Astrocyte (in vitro differentiated cells and primary cell): ENCODE results near the gene LEMD2. TPM values are rescaled to one million over a fixed set of nuclear protein-coding genes. Genes with fewer than 3 reads are reported as not detected.

Source experiments
- DNase-seq: peaks from one replicate; pipeline ENCODE4 v3.0.0-alpha.2; 2010; ENCODE audit warnings: low read depth
- FAIRE-seq: peaks from 2 replicates; lab custom pipeline; 2011; peaks lifted over from hg19 to GRCh38; lab: Jason Lieb, UNC
- H2AFZ ChIP-seq: 2 replicates; pipeline ENCODE4 v1.6.0; 2012; ENCODE audit warnings: low read depth, low read length, inconsistent platforms
- H3K27ac ChIP-seq: 2 replicates; pipeline ENCODE4 v1.5.1; 2011; ENCODE audit warnings: low read depth, low read length, inconsistent platforms
- H3K27me3 ChIP-seq: 2 replicates; pipeline ENCODE4 v1.6.0; 2011; ENCODE audit warnings: low read length, inconsistent platforms; ENCODE audit not compliant: insufficient read depth
- H3K36me3 ChIP-seq: 2 replicates; pipeline ENCODE4 v1.5.1; 2011; ENCODE audit warnings: low read length, inconsistent platforms; ENCODE audit not compliant: insufficient read depth
- H3K4me1 ChIP-seq: 2 replicates; pipeline ENCODE4 v1.5.1; 2011; ENCODE audit warnings: low read length, inconsistent platforms; ENCODE audit not compliant: insufficient read depth
- H3K4me2 ChIP-seq: 2 replicates; pipeline ENCODE4 v1.6.0; 2012; ENCODE audit warnings: low read length, inconsistent platforms
- H3K4me3 ChIP-seq: 2 replicates; pipeline ENCODE4 v1.5.1; 2011; ENCODE audit warnings: low read depth, mild to moderate bottlenecking, low read length, inconsistent platforms; ENCODE audit not compliant: insufficient read depth
- H3K79me2 ChIP-seq: 2 replicates; pipeline ENCODE4 v1.6.0; 2012; ENCODE audit warnings: mild to moderate bottlenecking, low read length, inconsistent platforms; ENCODE audit not compliant: insufficient read depth
- H3K9ac ChIP-seq: 2 replicates; pipeline ENCODE4 v1.6.0; 2012; ENCODE audit warnings: mild to moderate bottlenecking, low read length, inconsistent platforms
- H3K9me3 ChIP-seq: 2 replicates; pipeline ENCODE4 v1.5.1; 2012; ENCODE audit warnings: low read depth, mild to moderate bottlenecking, low read length, inconsistent platforms; ENCODE audit not compliant: insufficient read depth
- H4K20me1 ChIP-seq: 2 replicates; pipeline ENCODE4 v1.6.0; 2012; ENCODE audit warnings: low read length, inconsistent platforms; ENCODE audit not compliant: insufficient read depth
- H3K27ac Mint-ChIP-seq: one replicate; pipeline ENCODE4 v1.8.0; 2021; ENCODE audit warnings: mild to moderate bottlenecking, mixed read lengths; ENCODE audit not compliant: unreplicated experiment
- H3K27me3 Mint-ChIP-seq: one replicate; pipeline ENCODE4 v1.8.0; 2021; ENCODE audit warnings: low read depth, mixed read lengths; ENCODE audit not compliant: unreplicated experiment
- H3K36me3 Mint-ChIP-seq: one replicate; pipeline ENCODE4 v1.8.0; 2021; ENCODE audit warnings: low read depth, mixed read lengths; ENCODE audit not compliant: unreplicated experiment
- H3K4me1 Mint-ChIP-seq: one replicate; pipeline ENCODE4 v1.8.0; 2021; ENCODE audit warnings: low read depth, mixed read lengths; ENCODE audit not compliant: unreplicated experiment
- H3K4me3 Mint-ChIP-seq: one replicate; pipeline ENCODE4 v1.8.0; 2021; ENCODE audit warnings: mild to moderate bottlenecking, moderate library complexity, mixed read lengths; ENCODE audit not compliant: unreplicated experiment
- H3K9me3 Mint-ChIP-seq: one replicate; pipeline ENCODE4 v1.8.0; 2021; ENCODE audit warnings: mild to moderate bottlenecking, mixed read lengths; ENCODE audit not compliant: unreplicated experiment
- EZH2 ChIP-seq: IDR thresholded peaks from 2 replicates; pipeline ENCODE4 v1.6.1; 2012; ENCODE audit warnings: mild to moderate bottlenecking, low read length, inconsistent platforms; ENCODE audit not compliant: insufficient read depth
- total RNA-seq: library from RNA; stranded (reverse); gene quantifications from 2 replicates; pipeline ENCODE4 v1.2.1, GENCODE V29; 2021
- TF ChIP-seq, protein P1 (sequence below): IDR thresholded peaks from 2 replicates; pipeline ENCODE4 v1.5.1; 2011; ENCODE audit warnings: low read depth, mild to moderate bottlenecking, inconsistent platforms, low read length, moderate library complexity; ENCODE audit not compliant: insufficient read depth

The LEMD2 gene
- total RNA-seq, 1 donor from 2014 or later: 62.2 TPM

DNA sequence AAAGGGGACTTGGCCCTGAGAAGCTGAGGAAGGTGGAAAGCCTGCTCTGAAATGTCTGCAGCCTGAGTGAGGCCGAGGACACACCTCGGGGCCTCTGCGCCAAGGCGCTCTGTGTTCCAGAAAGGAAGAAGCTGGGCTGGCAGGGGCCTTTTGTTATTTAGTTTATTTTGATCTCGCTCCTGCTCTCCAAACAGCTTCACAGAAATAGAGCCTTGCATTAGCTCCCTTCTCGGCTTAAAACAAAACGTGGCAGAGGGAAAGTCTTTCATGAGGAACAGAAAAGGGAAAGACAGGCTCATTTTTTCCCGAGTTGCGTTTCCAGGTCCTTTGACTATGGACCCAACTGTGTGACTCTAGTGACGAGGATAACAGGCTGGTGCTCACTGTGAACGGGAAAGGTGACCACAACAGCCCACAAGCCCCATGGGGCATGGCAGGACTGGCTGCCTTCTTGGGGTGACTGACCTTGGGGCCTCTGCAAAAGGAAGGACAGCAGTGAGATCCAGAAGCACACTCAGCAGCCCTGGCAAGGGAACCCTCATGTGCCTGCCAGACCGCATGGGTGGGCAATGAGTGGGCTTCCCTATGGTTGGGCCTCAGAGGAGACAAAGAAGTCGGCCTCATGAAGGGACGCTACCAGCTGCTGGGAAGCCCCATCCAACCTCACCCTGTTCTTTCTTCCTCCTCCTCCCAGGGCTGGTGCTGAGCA lies 18.7 kb downstream of the LEMD2 start:
- H3K36me3 Mint-ChIP-seq: peaks cover 9% of the 10 kb centered on the region
- no peak overlapping the region for H2AFZ ChIP-seq
- FAIRE-seq: no peak
- peak overlapping the region; percentile 92 for H3K27ac Mint-ChIP-seq
- peak overlapping the region; percentile 84 for H3K27ac ChIP-seq
- no peak for DNase-seq
- TF ChIP-seq, protein P1, sequence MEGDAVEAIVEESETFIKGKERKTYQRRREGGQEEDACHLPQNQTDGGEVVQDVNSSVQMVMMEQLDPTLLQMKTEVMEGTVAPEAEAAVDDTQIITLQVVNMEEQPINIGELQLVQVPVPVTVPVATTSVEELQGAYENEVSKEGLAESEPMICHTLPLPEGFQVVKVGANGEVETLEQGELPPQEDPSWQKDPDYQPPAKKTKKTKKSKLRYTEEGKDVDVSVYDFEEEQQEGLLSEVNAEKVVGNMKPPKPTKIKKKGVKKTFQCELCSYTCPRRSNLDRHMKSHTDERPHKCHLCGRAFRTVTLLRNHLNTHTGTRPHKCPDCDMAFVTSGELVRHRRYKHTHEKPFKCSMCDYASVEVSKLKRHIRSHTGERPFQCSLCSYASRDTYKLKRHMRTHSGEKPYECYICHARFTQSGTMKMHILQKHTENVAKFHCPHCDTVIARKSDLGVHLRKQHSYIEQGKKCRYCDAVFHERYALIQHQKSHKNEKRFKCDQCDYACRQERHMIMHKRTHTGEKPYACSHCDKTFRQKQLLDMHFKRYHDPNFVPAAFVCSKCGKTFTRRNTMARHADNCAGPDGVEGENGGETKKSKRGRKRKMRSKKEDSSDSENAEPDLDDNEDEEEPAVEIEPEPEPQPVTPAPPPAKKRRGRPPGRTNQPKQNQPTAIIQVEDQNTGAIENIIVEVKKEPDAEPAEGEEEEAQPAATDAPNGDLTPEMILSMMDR: no peak
- no peak for TF ChIP-seq EZH2
- peaks cover 8% of the 10 kb centered on the region for H3K36me3 ChIP-seq
- peaks cover 7% of the 10 kb centered on the region for H3K27me3 Mint-ChIP-seq
- peak overlapping the region; percentile 70 for H3K9ac ChIP-seq
- H3K27me3 ChIP-seq: no peaks in the 10 kb centered on the region
- no peak overlapping the region for H3K4me3 ChIP-seq
- peaks cover 9% of the 10 kb centered on the region for H4K20me1 ChIP-seq
- H3K79me2 ChIP-seq: no peaks in the 10 kb centered on the region
- H3K4me3 Mint-ChIP-seq: no peak overlapping the region
- peaks cover 4% of the 10 kb centered on the region for H3K9me3 ChIP-seq
- peaks cover 38% of the 10 kb centered on the region for H3K4me1 Mint-ChIP-seq
- H3K4me2 ChIP-seq: peak overlapping the region; percentile 79
- peaks cover 7% of the 10 kb centered on the region for H3K9me3 Mint-ChIP-seq
- H3K4me1 ChIP-seq: peaks cover 30% of the 10 kb centered on the region

DNA sequence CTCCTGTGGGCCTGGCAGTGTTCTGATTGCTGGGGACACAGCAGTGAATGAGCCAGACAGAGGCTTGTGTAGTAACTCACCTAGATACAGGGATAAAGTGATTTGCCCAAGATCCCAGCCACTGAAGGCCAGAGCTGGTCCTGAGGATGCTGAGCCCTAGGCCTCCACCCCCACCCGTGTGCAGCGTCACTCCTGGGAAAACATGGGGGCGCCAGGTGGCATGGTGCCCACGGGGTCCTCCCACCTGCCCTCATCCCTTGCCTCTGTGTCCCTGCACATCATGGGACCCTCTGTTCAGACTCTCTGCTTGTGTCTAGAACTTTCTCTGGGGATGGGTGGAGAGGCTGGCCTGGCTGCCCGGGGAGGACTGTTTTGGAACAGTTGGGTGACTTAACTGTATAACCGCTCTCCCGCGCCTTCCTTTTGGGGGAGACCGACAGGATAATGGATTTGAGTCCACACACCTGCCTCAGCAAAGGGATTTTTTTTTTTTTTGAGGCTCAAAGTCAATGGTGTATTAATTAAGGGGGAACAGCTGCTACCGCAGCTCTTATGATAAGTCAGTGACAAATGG lies 19.6 kb downstream of the LEMD2 start:
- no peaks in the 10 kb centered on the region for H3K27me3 ChIP-seq
- no peak for TF ChIP-seq EZH2
- TF ChIP-seq, protein P1: no peak
- H3K9me3 ChIP-seq: peaks cover 4% of the 10 kb centered on the region
- Mint-ChIP-seq H3K36me3 (peaks cover 5% of the 10 kb centered on the region), H3K27ac (no peak overlapping the region), H3K4me3 (no peak overlapping the region), H3K4me1 (peaks cover 38% of the 10 kb centered on the region), H3K27me3 (peaks cover 10% of the 10 kb centered on the region), H3K9me3 (peaks cover 7% of the 10 kb centered on the region)
- no peak overlapping the region for H3K9ac ChIP-seq
- FAIRE-seq (no peak), DNase-seq (no peak)
- peaks cover 2% of the 10 kb centered on the region for H3K36me3 ChIP-seq
- no peak overlapping the region for H3K4me2 ChIP-seq
- no peak overlapping the region for H2AFZ ChIP-seq
- no peak overlapping the region for H3K27ac ChIP-seq
- peaks cover 30% of the 10 kb centered on the region for H3K4me1 ChIP-seq
- H3K4me3 ChIP-seq: no peak overlapping the region
- peaks cover 9% of the 10 kb centered on the region for H4K20me1 ChIP-seq
- H3K79me2 ChIP-seq: no peaks in the 10 kb centered on the region

DNA sequence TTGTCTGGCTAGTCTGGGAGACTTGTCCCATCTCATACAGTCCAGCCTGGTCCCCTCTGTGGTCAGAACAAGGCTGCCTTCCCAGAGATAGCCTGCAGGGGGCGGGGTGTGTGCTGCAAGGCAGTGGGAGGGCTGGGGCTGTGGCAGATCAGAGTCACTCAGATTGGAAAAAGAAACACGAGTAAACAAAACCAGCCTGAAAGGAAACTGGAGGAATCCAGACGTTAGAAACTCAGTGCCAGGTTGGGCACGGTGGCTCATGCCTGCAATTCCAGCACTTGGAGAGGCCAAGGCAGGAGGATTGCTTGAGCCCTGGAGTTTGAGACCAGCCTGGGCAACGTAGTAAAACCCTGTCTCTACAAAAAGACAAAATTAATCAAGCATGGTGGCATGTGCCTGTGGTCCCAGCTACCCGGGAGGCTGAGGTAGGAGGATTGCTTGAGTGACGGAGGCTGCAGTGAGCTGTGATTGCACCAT lies 20.2 kb downstream of the LEMD2 start:
- H3K27ac ChIP-seq: no peak overlapping the region
- H3K9me3 ChIP-seq: peaks cover 4% of the 10 kb centered on the region
- TF ChIP-seq, protein P1: peak; percentile 76
- no peak for TF ChIP-seq EZH2
- Mint-ChIP-seq H3K27me3 (peaks cover 14% of the 10 kb centered on the region), H3K9me3 (peaks cover 7% of the 10 kb centered on the region), H3K4me1 (peaks cover 38% of the 10 kb centered on the region), H3K36me3 (peaks cover 5% of the 10 kb centered on the region), H3K27ac (peak overlapping the region; percentile 69), H3K4me3 (peak overlapping the region; percentile 34)
- peak; percentile 40 for DNase-seq
- peaks cover 9% of the 10 kb centered on the region for H4K20me1 ChIP-seq
- peaks cover 30% of the 10 kb centered on the region for H3K4me1 ChIP-seq
- no peaks in the 10 kb centered on the region for H3K27me3 ChIP-seq
- H3K4me3 ChIP-seq: no peak overlapping the region
- H3K4me2 ChIP-seq: peak overlapping the region; percentile 59
- H3K9ac ChIP-seq: no peak overlapping the region
- peak; percentile 37 for FAIRE-seq
- peaks cover 2% of the 10 kb centered on the region for H3K36me3 ChIP-seq
- no peaks in the 10 kb centered on the region for H3K79me2 ChIP-seq
- H2AFZ ChIP-seq: no peak overlapping the region
